ENCODE results near the gene ZFAND5. TPM values are rescaled to one million over a fixed set of nuclear protein-coding genes. Genes with fewer than 3 reads are reported as not detected.

ZFAND5 gene
- total RNA-seq (2014; rRNA removed; shearing (Covaris generic)): 113 and 127 TPM in 2 replicates
- 95.3 and 98.7 TPM in 2 replicates for polyA plus RNA-seq (2014; cell fraction: nucleus; rRNA removed)

GRCh38 chr9:72364679-72365524 is at the start of gene ZFAND5:
Gene ZFAND5, minus strand, starts transcription at chr9:72365208. Its CDS starts 4,430 bp downstream, at chr9:72360778.
- peak; percentile 97 for DNase-seq (ENCODE audit: extremely low read depth, low read depth)

DNA sequence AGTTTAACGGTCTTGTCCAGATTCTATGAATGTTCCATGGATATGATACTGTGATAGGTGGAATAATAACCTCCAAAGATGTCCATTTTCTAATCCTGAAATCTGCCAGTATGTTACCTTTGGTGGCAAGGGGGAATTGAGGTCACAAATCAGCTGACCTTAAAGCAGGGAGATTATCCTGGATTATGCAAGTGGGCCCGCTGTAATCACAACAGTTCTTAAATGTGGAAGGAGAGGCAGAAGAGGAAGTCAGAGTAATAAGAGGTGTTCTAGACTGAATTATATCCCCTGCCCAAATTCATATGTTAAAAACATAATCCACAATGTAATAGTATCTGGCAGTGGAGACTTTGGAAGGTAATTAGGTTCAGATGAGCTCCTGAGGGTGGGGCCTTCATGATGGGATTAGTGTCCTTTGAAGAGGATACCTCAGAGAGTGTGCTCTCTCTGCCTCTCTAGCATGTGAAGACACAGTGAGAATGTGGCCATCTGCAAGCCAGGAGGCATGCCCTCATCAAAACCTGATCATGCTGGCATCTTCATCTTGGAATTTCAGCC is 47.6 kb upstream of the ZFAND5 start:
- no peak for DNase-seq (ENCODE audit: extremely low read depth, low read depth)

- no peak for DNase-seq (ENCODE audit: extremely low read depth, low read depth)
These were observed 45.2 kb upstream of the ZFAND5 start for GRCh38 chr9:72410214-72410613.

GRCh38 chr9:72407114-72407513 is 42.1 kb upstream of the ZFAND5 start:
- DNase-seq (ENCODE audit: extremely low read depth, low read depth): no peak

- DNase-seq (ENCODE audit: extremely low read depth, low read depth): no peak
These were observed 37.7 kb upstream of the ZFAND5 start for GRCh38 chr9:72402744-72403143.

GRCh38 chr9:72401396-72401795 is 36.4 kb upstream of the ZFAND5 start:
- DNase-seq (ENCODE audit: extremely low read depth, low read depth): no peak

DNA sequence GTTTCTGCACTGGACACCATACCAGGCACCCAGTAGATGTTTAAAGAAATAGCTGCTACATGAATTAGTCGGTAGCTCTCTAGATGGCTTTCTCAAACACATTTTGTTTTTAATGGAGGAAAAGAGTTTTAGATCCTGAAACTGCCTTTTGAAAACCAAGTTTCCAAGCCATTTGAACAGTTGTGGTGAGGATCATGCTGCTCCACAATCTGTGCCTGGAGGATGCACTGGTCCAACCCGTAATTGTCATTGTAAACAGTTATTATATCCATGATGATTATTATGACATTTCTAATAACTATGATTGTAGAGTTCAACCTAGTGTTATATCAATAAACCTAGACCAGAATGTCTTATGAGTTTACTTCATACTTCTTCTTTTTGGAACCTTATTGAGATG is 35.9 kb upstream of the ZFAND5 start:
- no peak for DNase-seq (ENCODE audit: extremely low read depth, low read depth)

GRCh38 chr9:72399391-72399790 is 34.4 kb upstream of the ZFAND5 start:
- DNase-seq (ENCODE audit: extremely low read depth, low read depth): no peak

- peak; percentile 2 for DNase-seq (ENCODE audit: extremely low read depth, low read depth)
These were observed 31.5 kb upstream of the ZFAND5 start for GRCh38 chr9:72396247-72397091.

DNA sequence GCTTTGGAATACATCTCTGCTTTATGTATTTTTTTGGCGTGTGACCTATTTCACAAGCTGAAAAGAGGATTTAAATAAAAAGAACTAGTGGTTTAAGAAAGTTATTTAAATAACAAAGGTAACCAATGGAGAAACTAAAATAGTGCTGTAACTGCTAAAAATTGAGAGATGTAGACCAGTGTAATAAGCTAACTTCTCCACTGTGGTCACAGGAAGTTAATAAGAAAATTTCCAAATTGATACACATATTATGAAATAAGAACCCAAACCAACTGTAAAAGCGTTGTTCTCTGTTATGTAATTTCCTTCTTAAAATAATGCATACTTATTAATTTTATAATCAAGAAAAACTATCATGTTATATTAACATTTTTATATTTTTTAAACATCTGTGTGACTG is 29.1 kb upstream of the ZFAND5 start:
- DNase-seq (ENCODE audit: extremely low read depth, low read depth): no peak

- no peak for DNase-seq (ENCODE audit: extremely low read depth, low read depth)
These were observed 25.9 kb upstream of the ZFAND5 start for GRCh38 chr9:72390907-72391306.

- no peak for DNase-seq (ENCODE audit: extremely low read depth, low read depth)
These were observed 21.2 kb upstream of the ZFAND5 start for GRCh38 chr9:72386186-72386585.

DNA sequence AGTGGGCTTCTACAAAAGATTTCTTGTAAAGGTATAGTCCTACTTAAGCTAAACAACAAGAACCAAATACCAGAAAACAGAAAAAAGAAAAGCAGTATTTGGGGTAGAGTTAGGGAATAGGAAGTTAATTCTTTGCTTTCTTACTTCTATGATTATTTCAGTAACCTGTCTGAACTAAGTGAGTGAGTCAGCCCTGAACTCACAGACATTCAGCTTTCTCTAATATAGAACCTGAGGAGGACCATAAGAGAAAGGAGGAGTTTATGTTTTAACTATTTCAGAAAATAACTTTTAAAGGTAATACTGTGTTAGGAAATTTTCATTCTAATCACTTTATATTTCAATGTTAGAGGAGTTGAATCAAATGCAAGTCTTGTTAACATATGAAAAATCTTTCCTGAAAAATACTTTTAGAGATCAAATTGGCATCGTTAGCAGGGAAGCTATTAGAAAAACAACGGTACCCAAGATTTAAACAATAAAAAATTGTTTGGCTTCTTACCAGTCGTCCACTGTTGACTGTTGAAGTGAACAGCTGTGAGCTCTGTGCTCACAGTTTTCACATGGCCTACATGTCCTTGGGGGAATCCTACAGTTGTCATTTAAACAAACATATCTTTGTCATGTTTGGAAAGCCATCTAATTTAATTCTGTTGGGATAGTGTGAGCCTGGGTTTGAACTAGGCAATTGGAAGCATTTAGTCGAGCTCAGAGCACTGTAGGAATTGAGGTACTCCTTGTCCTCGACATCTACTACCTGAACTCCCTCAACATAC is 19.9 kb upstream of the ZFAND5 start:
- DNase-seq (ENCODE audit: extremely low read depth, low read depth): no peak

DNA sequence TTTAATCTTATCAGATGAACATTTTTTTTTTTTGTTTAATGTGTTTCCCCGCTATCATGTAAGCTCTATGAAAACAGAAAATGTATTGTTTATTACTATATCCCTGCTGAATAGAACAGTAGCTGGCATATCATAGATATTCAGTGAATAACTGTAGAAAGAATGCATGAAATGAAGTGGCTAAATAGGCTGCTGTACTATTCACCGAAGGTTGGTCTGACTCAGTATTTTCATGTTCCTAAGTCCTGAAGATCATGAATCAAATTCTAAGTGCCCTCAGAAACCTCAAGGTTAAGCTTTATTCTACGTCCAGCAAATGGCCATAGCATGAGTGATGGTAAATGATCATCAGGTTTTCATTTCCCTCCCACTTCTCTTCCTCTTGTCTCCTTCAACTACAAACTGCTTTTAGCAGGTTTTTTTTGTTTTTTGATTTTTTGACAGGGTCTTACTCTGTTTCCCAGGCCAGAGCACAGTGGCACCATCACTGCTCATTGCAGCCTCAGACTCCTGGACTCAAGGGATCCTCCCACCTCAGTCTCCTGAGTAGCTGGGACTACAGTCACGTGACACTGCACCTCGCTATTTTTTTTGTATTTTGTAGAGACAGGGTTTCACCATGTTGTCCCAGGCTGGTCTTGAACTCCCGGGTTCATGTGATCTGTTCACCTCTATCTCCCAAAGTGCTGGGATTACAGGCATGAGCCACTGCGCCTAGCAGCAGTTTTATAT is 19.1 kb upstream of the ZFAND5 start:
- DNase-seq (ENCODE audit: extremely low read depth, low read depth): no peak

DNA sequence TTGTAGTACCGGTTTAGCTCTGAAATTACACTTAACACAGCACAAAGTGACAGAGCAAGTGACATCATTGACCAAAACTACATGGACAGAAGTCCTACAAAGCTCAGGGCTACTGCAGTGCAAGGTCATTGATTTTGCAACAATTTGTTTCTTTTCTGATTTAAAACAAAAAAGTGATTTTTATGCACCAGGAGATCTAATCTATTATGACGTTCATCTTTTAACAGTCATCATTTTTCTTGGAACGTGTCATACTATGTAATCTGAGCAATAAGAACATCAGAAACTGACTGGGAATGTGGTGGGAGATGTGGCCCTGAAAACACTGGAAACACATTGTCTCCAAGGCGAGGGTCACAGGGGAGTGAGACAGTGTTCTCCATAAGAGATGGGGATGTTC is 17.4 kb upstream of the ZFAND5 start:
- DNase-seq (ENCODE audit: extremely low read depth, low read depth): no peak

DNA sequence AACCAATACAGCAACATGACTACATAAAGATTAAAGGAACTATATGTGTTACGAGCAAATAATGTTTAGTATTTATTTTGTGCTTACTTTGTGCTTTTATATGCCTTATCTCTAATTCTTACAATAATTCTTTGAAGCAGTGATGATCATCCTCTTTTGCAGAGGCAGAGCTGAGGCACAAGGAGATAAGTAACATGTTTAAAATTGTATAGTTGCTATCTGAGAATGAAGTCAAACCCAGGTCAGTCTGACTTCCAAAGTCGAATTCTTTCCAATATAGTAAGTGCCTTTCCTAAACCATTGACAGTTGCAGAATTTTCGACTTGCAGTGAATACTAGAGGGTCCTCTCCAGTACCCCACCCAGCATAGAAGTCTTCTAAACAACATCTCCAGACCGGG is 12.0 kb upstream of the ZFAND5 start:
- DNase-seq (ENCODE audit: extremely low read depth, low read depth): no peak

- no peak for DNase-seq (ENCODE audit: extremely low read depth, low read depth)
These were observed 6.1 kb upstream of the ZFAND5 start for GRCh38 chr9:72371151-72371550.

DNA sequence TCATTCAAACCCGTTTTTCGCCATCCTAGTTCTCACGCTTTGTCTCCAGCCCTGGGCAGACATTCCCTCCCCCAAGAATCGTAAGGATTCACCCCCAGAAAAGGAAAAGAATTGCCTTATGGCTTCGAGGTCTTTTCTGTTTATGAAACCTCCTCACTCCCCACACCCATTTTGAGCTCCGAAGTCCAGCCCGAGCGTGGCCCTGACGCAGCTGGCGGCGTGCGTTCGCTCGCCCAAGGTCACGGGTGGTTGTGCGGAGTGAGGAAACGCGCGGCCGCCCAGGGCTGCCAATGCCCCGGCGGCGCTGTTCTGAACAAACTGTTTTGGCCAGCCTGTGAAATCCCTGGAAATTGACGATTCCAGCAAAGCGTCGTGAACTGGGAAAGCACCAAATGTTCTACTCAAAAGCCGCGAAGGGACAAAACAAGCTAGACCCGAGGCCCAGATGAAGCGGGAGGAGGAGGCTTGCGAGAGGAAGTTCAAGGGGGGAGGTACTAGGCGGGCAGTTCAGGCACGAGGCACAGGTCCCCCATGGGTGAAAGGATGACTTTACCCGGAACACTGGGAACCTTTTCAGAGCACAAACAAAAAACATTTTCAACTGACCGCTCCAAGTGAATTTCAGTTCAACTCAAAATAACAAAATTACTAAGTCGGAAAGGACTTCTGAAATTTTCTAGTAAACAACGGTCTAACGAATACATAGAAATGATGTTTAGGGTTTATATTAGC is 683 bp upstream of the ZFAND5 start:
- peak; percentile 66 for DNase-seq (ENCODE audit: extremely low read depth, low read depth)

Measured in NCI-H460 (cell line).